ENCODE data around the gene PAQR4. TPM values are rescaled to one million over a fixed set of nuclear protein-coding genes. Genes with fewer than 3 reads are reported as not detected.
A peak's percentile ranks its signal among the peaks of the same experiment; 100 is the strongest.

Gene PAQR4
- total RNA-seq, 1 donor from 2014 or later = 11.8 TPM

GRCh38 chr16:3007059-3007956 is 38.2 kb downstream of the PAQR4 start:
- Mint-ChIP-seq H3K36me3 (ENCODE audit: low read depth, unreplicated experiment) (no peaks in the 10 kb centered on the region), H3K4me3 (ENCODE audit: unreplicated experiment) (no peak overlapping the region), H3K27me3 (ENCODE audit: unreplicated experiment) (peaks cover 13% of the 10 kb centered on the region), H3K4me1 (ENCODE audit: unreplicated experiment) (peaks cover 24% of the 10 kb centered on the region), H3K27ac (ENCODE audit: unreplicated experiment) (no peak overlapping the region), H3K9me3 (ENCODE audit: unreplicated experiment) (no peaks in the 10 kb centered on the region)
- DNase-seq (ENCODE audit: low spot score) = no peak
- TF ChIP-seq CTCF (IDR thresholded peaks at IDR 0.05; ENCODE audit: unreplicated experiment) = no peak

GRCh38 chr16:3007957-3008689 is 39.0 kb downstream of the PAQR4 start:
- peaks cover 24% of the 10 kb centered on the region for H3K4me1 Mint-ChIP-seq (ENCODE audit: unreplicated experiment)
- peaks cover 11% of the 10 kb centered on the region for H3K27me3 Mint-ChIP-seq (ENCODE audit: unreplicated experiment)
- DNase-seq (ENCODE audit: low spot score) = no peak
- no peaks in the 10 kb centered on the region for H3K36me3 Mint-ChIP-seq (ENCODE audit: low read depth, unreplicated experiment)
- no peak for TF ChIP-seq CTCF (IDR thresholded peaks at IDR 0.05; ENCODE audit: unreplicated experiment)
- H3K9me3 Mint-ChIP-seq (ENCODE audit: unreplicated experiment) = no peaks in the 10 kb centered on the region
- H3K4me3 Mint-ChIP-seq (ENCODE audit: unreplicated experiment) = peak overlapping the region; percentile 74
- H3K27ac Mint-ChIP-seq (ENCODE audit: unreplicated experiment) = peak overlapping the region; percentile 64

GRCh38 chr16:3008690-3009037 is 39.5 kb downstream of the PAQR4 start:
- Mint-ChIP-seq H3K27ac (ENCODE audit: unreplicated experiment) (no peak overlapping the region), H3K9me3 (ENCODE audit: unreplicated experiment) (no peaks in the 10 kb centered on the region)
- TF ChIP-seq CTCF (IDR thresholded peaks at IDR 0.05; ENCODE audit: unreplicated experiment) = no peak

GRCh38 chr16:3009568-3010390 is 40.6 kb downstream of the PAQR4 start:
- no peak for TF ChIP-seq CTCF (IDR thresholded peaks at IDR 0.05; ENCODE audit: unreplicated experiment)
- Mint-ChIP-seq H3K27ac (ENCODE audit: unreplicated experiment) (no peak overlapping the region), H3K4me1 (ENCODE audit: unreplicated experiment) (peaks cover 24% of the 10 kb centered on the region), H3K36me3 (ENCODE audit: low read depth, unreplicated experiment) (peaks cover 1% of the 10 kb centered on the region), H3K4me3 (ENCODE audit: unreplicated experiment) (no peak overlapping the region), H3K27me3 (ENCODE audit: unreplicated experiment) (peaks cover 12% of the 10 kb centered on the region), H3K9me3 (ENCODE audit: unreplicated experiment) (no peaks in the 10 kb centered on the region)
- DNase-seq (ENCODE audit: low spot score) = no peak

More at GRCh38 chr16:3008690-3009037, 39.5 kb downstream of the PAQR4 start:
- no peaks in the 10 kb centered on the region for H3K36me3 Mint-ChIP-seq (ENCODE audit: low read depth, unreplicated experiment)
- H3K27me3 Mint-ChIP-seq (ENCODE audit: unreplicated experiment) = peaks cover 11% of the 10 kb centered on the region
- peaks cover 24% of the 10 kb centered on the region for H3K4me1 Mint-ChIP-seq (ENCODE audit: unreplicated experiment)
- DNase-seq (ENCODE audit: low spot score) = no peak
- H3K4me3 Mint-ChIP-seq (ENCODE audit: unreplicated experiment) = no peak overlapping the region
